ENCODE results near the gene STAT5A. TPM values are rescaled to one million over a fixed set of nuclear protein-coding genes. Genes with fewer than 3 reads are reported as not detected.
"Not testable (repeated sequence)": the region's sequence is repeated elsewhere in the genome, so short reads cannot be mapped to it uniquely, and the experiment has no call there.

STAT5A gene
- total and polyA plus RNA-seq, 7 donors: 8.1 to 31.5 (median 17.3) TPM

DNA sequence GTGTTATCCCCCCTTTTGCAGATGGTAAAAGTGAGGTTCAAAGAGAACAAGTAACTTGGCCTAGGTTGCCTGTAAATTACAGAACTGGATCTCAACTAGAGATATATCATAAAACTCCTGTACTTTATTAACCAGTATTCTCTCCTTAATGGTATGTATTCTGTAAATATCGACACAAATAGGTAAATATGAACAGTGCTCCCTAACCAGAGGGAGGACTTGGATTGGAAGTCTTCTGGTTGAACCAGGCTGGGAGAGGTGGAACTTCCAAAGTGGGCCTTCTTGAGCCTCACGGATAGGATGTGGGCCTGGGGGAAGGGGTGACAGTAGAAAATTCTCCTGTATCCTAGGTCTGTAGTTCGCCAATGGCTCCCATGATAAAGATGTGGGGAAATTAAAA lies 7.7 kb downstream of the STAT5A start:
- TF ChIP-seq, protein P1, sequence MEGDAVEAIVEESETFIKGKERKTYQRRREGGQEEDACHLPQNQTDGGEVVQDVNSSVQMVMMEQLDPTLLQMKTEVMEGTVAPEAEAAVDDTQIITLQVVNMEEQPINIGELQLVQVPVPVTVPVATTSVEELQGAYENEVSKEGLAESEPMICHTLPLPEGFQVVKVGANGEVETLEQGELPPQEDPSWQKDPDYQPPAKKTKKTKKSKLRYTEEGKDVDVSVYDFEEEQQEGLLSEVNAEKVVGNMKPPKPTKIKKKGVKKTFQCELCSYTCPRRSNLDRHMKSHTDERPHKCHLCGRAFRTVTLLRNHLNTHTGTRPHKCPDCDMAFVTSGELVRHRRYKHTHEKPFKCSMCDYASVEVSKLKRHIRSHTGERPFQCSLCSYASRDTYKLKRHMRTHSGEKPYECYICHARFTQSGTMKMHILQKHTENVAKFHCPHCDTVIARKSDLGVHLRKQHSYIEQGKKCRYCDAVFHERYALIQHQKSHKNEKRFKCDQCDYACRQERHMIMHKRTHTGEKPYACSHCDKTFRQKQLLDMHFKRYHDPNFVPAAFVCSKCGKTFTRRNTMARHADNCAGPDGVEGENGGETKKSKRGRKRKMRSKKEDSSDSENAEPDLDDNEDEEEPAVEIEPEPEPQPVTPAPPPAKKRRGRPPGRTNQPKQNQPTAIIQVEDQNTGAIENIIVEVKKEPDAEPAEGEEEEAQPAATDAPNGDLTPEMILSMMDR (IDR thresholded peaks at IDR 0.05): no peak
- Histone ChIP-seq H3K36me3 (ENCODE audit: insufficient read depth in 1 of 2, low read depth in 1 of 2) (peaks cover 0 to 62% of the 10 kb centered on the region in 2 donors), H3K27me3 (ENCODE audit: insufficient read depth in 3 of 3, low read length in 2 of 3) (no peaks in the 10 kb centered on the region), H3K27ac (no peak overlapping the region), H3K4me1 (no peaks in the 10 kb centered on the region), H3K4me3 (no peak overlapping the region), H3K9me3 (no peaks in the 10 kb centered on the region)
- intact Hi-C loops (cut with DNase I): no loop called here
- WGBS, 3 donors: 90 to 95% (median 94%) methylated on average over 3 of the region's 3 CpGs
- DNase-seq: peak in 1 of 2 donors; percentile 8
- no peak for ATAC-seq

DNA sequence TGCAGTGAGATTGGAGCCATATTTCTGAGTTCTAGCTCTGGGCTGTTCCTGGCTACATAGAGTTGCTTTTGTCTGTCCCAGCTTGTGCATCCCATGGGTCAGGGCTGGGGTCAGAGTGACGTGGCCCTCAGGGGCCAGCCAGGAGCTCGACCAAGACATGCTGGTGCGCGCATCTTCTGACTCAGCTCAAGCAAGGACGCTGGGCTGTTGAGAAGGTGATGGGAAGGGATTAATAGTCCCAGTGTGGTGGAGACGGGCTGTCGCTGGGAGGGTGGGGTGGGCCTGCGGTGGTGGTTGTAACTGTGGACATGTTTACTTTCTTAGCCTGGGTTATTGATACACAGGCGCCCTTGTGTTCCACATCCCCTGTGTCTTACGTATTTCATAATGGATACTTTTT lies 9.5 kb downstream of the STAT5A start:
- ATAC-seq; DNase-seq; H3K27me3 ChIP-seq (ENCODE audit: insufficient read depth in 3 of 3, low read length in 2 of 3); H3K9me3 ChIP-seq; H3K4me3 ChIP-seq; H3K4me1 ChIP-seq; intact Hi-C loops (cut with DNase I); H3K27ac ChIP-seq: not testable (repeated sequence)
- peaks cover 0 to 69% of the 10 kb centered on the region in 2 donors for H3K36me3 ChIP-seq (ENCODE audit: insufficient read depth in 1 of 2, low read depth in 1 of 2)
- WGBS, 3 donors: 73 to 94% (median 91%) methylated on average over 7 to 10 of the region's 10 CpGs

DNA sequence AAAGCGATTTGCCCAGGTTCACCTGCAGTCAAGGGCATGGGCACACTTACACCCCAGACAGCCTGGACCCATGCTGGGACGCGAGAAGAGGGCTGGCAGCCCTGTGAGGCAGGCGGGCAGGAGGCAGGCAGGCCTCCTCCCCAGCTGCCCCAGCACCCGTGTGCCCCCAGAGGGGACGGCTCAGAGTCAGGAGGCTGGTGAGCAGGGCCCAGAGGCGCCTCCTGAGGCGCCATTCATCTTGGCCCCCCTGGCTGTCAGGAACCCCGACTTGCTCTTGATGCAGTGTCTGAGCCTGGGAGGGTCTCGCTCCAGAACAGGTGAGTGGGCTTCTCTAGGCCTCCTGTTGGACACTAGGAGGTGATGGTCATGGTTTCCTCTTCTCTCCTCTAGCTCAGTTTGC lies 11.1 kb downstream of the STAT5A start:
- H3K27me3 ChIP-seq (ENCODE audit: insufficient read depth in 3 of 3, low read length in 2 of 3); H3K4me1 ChIP-seq; DNase-seq; H3K4me3 ChIP-seq; ATAC-seq; intact Hi-C loops (cut with DNase I); H3K9me3 ChIP-seq; H3K27ac ChIP-seq: not testable (repeated sequence)
- 90 to 96% (median 94%) methylated on average over 8 to 10 of the region's 10 CpGs for WGBS, 3 donors
- peaks cover 0 to 72% of the 10 kb centered on the region in 2 donors for H3K36me3 ChIP-seq (ENCODE audit: insufficient read depth in 1 of 2, low read depth in 1 of 2)

DNA sequence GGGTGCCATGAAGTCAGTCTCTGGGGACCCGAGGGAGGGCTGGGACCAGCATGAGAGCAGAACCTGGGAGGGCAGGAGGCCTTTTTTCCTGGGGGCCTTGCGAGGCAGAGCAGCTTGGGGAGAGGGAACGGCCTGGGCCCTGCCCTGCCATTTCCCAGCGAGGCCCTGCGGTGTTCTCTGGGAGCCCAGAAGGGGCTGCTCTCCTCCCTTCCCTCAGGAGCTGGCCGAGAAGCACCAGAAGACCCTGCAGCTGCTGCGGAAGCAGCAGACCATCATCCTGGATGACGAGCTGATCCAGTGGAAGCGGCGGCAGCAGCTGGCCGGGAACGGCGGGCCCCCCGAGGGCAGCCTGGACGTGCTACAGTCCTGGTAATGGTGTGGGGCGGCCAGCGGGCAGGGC lies 11.6 kb downstream of the STAT5A start:
- intact Hi-C loops (cut with DNase I); H3K4me3 ChIP-seq; H3K9me3 ChIP-seq; DNase-seq; H3K4me1 ChIP-seq; H3K27me3 ChIP-seq (ENCODE audit: insufficient read depth in 3 of 3, low read length in 2 of 3); H3K27ac ChIP-seq; ATAC-seq: not testable (repeated sequence)
- H3K36me3 ChIP-seq (ENCODE audit: insufficient read depth in 1 of 2, low read depth in 1 of 2): peaks cover 0 to 72% of the 10 kb centered on the region in 2 donors
- 100% methylated on average over 1 of the region's 17 CpGs; no CpG with 5 or more reads in 1 of the 3 donors for WGBS, 3 donors

DNA sequence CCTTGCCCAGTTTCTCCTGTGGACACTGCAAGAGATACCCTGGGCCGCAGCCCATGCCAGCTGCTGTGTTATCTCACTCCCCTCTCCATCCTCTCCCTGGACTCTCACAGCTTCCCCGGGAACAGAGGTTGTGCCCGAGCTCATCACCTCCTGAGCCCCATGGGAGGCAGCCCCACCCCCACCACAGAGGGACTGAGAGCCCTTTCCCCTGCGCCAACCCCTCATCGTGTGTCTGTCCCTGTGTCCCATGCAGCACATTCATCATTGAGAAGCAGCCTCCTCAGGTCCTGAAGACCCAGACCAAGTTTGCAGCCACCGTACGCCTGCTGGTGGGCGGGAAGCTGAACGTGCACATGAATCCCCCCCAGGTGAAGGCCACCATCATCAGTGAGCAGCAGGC lies 12.7 kb downstream of the STAT5A start:
- H3K36me3 ChIP-seq (ENCODE audit: insufficient read depth in 1 of 2, low read depth in 1 of 2): peaks cover 0 to 68% of the 10 kb centered on the region in 2 donors
- DNase-seq: no peak
- 82 to 86% (median 86%) methylated on average over 9 of the region's 9 CpGs for WGBS, 3 donors

DNA sequence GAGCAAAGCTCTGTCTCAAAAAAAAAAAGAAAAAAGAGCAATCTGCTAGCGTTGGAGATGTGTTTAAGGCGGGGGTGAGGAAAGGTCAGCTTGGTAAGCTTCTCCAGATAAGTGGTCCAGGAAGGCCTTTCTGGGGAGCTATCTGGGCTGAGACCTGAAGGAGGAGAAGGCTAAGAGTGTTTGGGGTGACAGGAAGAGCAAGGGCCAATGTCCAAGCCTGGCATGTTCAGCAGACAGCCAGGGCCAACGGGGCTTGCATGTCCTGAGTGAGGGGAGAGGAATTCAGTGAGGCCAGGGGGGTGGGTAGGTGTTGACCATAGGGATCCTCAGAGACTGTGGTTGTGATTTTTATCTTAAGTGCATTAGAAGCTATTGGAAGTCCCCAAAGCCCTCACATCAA lies 15.4 kb downstream of the STAT5A start:
- no peak for ATAC-seq
- 85 to 88% (median 87%) methylated on average over 3 of the region's 3 CpGs for WGBS, 3 donors
- intact Hi-C loops (cut with DNase I): no loop called here

More for the DNA sequence above, 12.7 kb downstream of the STAT5A start:
- no peaks in the 10 kb centered on the region for H3K27me3 ChIP-seq (ENCODE audit: insufficient read depth in 3 of 3, low read length in 2 of 3)
- no peaks in the 10 kb centered on the region for H3K9me3 ChIP-seq
- no peak for ATAC-seq
- H3K4me3 ChIP-seq: no peak overlapping the region
- TF ChIP-seq, protein P1 (IDR thresholded peaks at IDR 0.05): no peak
- no peak overlapping the region for H3K27ac ChIP-seq
- no peaks in the 10 kb centered on the region for H3K4me1 ChIP-seq
- intact Hi-C loops (cut with DNase I): no loop called here

More for the DNA sequence above, 15.4 kb downstream of the STAT5A start:
- no peaks in the 10 kb centered on the region for H3K27me3 ChIP-seq (ENCODE audit: insufficient read depth in 3 of 3, low read length in 2 of 3)
- TF ChIP-seq, protein P1 (IDR thresholded peaks at IDR 0.05): no peak
- H3K4me3 ChIP-seq: no peak overlapping the region
- peaks cover 0 to 78% of the 10 kb centered on the region in 2 donors for H3K36me3 ChIP-seq (ENCODE audit: insufficient read depth in 1 of 2, low read depth in 1 of 2)
- no peak overlapping the region for H3K27ac ChIP-seq
- DNase-seq: no peak
- H3K4me1 ChIP-seq: no peaks in the 10 kb centered on the region
- no peaks in the 10 kb centered on the region for H3K9me3 ChIP-seq
